Measurements from ENCODE around the gene MGLL.
A peak's percentile ranks its signal among the peaks of the same experiment; 100 is the strongest.

Gene MGLL

GRCh38 chr3:127742580-127742979 is 79.7 kb downstream of the MGLL start:
- no peaks in the 10 kb centered on the region for H3K27me3 ChIP-seq (ENCODE audit: control insufficient read depth, insufficient read depth, low read length)
- no peak overlapping the region for H3K27ac ChIP-seq (ENCODE audit: low read depth, low read length)
- H3K4me3 ChIP-seq (ENCODE audit: low read length): no peak overlapping the region
- H3K36me3 ChIP-seq (ENCODE audit: control insufficient read depth, insufficient read depth, low read length): no peaks in the 10 kb centered on the region
- peaks cover 4% of the 10 kb centered on the region for H3K4me1 ChIP-seq (ENCODE audit: control insufficient read depth, insufficient read depth, low read length)
- no peak overlapping the region for H3K9ac ChIP-seq (ENCODE audit: low read length)

GRCh38 chr3:127741690-127742089 is 80.6 kb downstream of the MGLL start:
- Histone ChIP-seq H3K4me1 (ENCODE audit: control insufficient read depth, insufficient read depth, low read length) (peaks cover 4% of the 10 kb centered on the region), H3K27ac (ENCODE audit: low read depth, low read length) (no peak overlapping the region)

GRCh38 chr3:127741246-127741645 is 81.1 kb downstream of the MGLL start:
- no peak overlapping the region for H3K27ac ChIP-seq (ENCODE audit: low read depth, low read length)
- no peak overlapping the region for H3K9ac ChIP-seq (ENCODE audit: low read length)
- H3K4me3 ChIP-seq (ENCODE audit: low read length): no peak overlapping the region
- H3K36me3 ChIP-seq (ENCODE audit: control insufficient read depth, insufficient read depth, low read length): no peaks in the 10 kb centered on the region
- H3K27me3 ChIP-seq (ENCODE audit: control insufficient read depth, insufficient read depth, low read length): no peaks in the 10 kb centered on the region
- peaks cover 4% of the 10 kb centered on the region for H3K4me1 ChIP-seq (ENCODE audit: control insufficient read depth, insufficient read depth, low read length)

More at GRCh38 chr3:127741690-127742089, 80.6 kb downstream of the MGLL start:
- Histone ChIP-seq H3K9ac (ENCODE audit: low read length) (no peak overlapping the region), H3K27me3 (ENCODE audit: control insufficient read depth, insufficient read depth, low read length) (no peaks in the 10 kb centered on the region), H3K4me3 (ENCODE audit: low read length) (no peak overlapping the region), H3K36me3 (ENCODE audit: control insufficient read depth, insufficient read depth, low read length) (no peaks in the 10 kb centered on the region)

- Histone ChIP-seq H3K27me3 (ENCODE audit: control insufficient read depth, insufficient read depth, low read length) (no peaks in the 10 kb centered on the region), H3K36me3 (ENCODE audit: control insufficient read depth, insufficient read depth, low read length) (no peaks in the 10 kb centered on the region), H3K4me3 (ENCODE audit: low read length) (no peak overlapping the region), H3K9ac (ENCODE audit: low read length) (no peak overlapping the region), H3K4me1 (ENCODE audit: control insufficient read depth, insufficient read depth, low read length) (peaks cover 9% of the 10 kb centered on the region), H3K27ac (ENCODE audit: low read depth, low read length) (no peak overlapping the region)
These were observed 82.0 kb downstream of the MGLL start for GRCh38 chr3:127740136-127740915.

- Histone ChIP-seq H3K27ac (ENCODE audit: low read depth, low read length) (no peak overlapping the region), H3K9ac (ENCODE audit: low read length) (no peak overlapping the region), H3K4me3 (ENCODE audit: low read length) (no peak overlapping the region), H3K36me3 (ENCODE audit: control insufficient read depth, insufficient read depth, low read length) (no peaks in the 10 kb centered on the region), H3K4me1 (ENCODE audit: control insufficient read depth, insufficient read depth, low read length) (peaks cover 10% of the 10 kb centered on the region), H3K27me3 (ENCODE audit: control insufficient read depth, insufficient read depth, low read length) (no peaks in the 10 kb centered on the region)
These were observed 82.8 kb downstream of the MGLL start for GRCh38 chr3:127739347-127740135.

GRCh38 chr3:127738192-127738840 is 84.0 kb downstream of the MGLL start:
- Histone ChIP-seq H3K9ac (ENCODE audit: low read length) (no peak overlapping the region), H3K36me3 (ENCODE audit: control insufficient read depth, insufficient read depth, low read length) (no peaks in the 10 kb centered on the region), H3K27ac (ENCODE audit: low read depth, low read length) (peak overlapping the region; percentile 29), H3K4me3 (ENCODE audit: low read length) (no peak overlapping the region), H3K27me3 (ENCODE audit: control insufficient read depth, insufficient read depth, low read length) (no peaks in the 10 kb centered on the region), H3K4me1 (ENCODE audit: control insufficient read depth, insufficient read depth, low read length) (peaks cover 10% of the 10 kb centered on the region)

DNA sequence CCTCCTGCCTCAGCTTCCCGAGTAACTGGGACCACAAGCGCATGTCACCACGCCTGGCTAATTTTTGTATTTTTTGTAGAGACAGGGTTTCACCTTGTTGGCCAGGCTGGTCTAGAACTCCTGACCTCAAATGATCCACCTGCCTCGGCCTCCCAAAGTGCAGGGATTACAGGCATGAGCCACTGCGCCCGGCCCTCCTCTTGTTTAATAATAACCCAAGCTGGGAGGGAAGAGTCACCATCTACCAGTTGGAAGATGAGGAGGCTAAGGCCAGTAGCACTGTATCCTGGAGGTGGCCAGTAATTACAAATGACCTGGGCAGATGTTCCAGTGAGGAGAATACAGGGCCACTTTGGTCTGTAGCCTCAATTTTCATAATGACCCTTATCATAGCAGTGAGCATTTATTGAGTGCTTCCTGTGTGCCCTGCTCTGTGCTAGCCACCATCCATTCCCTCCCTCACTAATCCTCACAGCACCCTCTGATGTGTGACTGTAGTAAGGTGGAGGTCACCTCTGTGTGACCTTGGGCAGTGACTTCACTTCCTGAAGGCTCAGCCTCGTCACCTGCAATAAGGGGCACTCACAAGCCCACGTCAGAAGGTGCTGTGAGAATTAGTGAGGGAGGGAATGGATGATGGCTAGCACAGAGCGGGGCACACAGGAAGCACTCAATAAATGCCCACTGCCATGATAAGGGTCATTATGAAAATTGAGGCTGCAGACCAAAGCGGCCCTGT is 85.3 kb downstream of the MGLL start:
- H3K4me3 ChIP-seq (ENCODE audit: low read length): no peak overlapping the region
- H3K27me3 ChIP-seq (ENCODE audit: control insufficient read depth, insufficient read depth, low read length): no peaks in the 10 kb centered on the region
- no peak overlapping the region for H3K9ac ChIP-seq (ENCODE audit: low read length)
- H3K4me1 ChIP-seq (ENCODE audit: control insufficient read depth, insufficient read depth, low read length): peaks cover 9% of the 10 kb centered on the region
- no peaks in the 10 kb centered on the region for H3K36me3 ChIP-seq (ENCODE audit: control insufficient read depth, insufficient read depth, low read length)
- no peak overlapping the region for H3K27ac ChIP-seq (ENCODE audit: low read depth, low read length)

DNA sequence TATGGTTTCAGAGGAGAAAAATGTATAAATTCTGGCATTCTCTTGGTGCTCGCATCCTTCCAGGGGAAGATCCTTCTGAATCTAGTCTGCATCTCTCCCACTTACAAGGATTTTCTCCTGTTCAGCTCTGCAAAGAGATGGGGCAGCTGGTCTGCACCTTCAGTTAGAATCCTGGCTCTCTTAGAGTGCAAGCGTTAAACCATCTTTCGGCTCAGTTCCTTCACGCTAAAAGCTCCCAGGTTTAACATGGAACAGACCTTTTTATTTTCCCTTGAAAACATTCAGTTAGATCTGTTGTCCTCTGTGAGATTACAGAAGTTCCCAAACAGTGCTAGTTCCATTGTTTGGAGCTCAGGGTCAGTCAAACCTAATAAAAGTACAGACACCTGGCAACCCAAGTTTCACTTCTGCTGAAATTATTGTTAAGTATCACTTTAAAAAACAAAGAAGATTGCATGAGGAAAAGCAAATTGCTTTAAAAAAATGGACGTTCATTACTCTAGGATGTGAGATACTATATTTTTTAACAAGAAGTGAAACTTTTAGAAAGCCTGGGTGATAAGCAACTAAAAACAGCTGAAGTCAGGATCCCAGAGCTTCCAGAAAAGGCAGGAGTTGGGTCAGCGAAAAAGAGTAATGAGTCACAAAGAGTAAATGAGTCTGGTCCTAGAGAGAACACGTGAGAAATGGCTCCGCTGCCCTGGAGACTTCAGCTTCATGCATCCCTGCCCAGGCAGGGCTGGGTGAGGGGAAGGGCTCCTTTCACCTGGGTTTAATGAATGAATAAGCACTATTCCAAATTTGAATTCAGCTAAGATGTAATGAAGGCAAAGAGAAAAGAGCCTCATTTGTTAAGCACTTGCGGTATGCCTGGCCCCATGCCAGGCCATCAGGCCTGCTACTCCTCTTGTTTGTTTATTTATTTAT is 86.3 kb downstream of the MGLL start:
- no peaks in the 10 kb centered on the region for H3K27me3 ChIP-seq (ENCODE audit: control insufficient read depth, insufficient read depth, low read length)
- H3K4me3 ChIP-seq (ENCODE audit: low read length): no peak overlapping the region
- no peaks in the 10 kb centered on the region for H3K36me3 ChIP-seq (ENCODE audit: control insufficient read depth, insufficient read depth, low read length)
- H3K4me1 ChIP-seq (ENCODE audit: control insufficient read depth, insufficient read depth, low read length): peaks cover 9% of the 10 kb centered on the region
- H3K9ac ChIP-seq (ENCODE audit: low read length): no peak overlapping the region
- peak overlapping the region; percentile 2 for H3K27ac ChIP-seq (ENCODE audit: low read depth, low read length)

DNA sequence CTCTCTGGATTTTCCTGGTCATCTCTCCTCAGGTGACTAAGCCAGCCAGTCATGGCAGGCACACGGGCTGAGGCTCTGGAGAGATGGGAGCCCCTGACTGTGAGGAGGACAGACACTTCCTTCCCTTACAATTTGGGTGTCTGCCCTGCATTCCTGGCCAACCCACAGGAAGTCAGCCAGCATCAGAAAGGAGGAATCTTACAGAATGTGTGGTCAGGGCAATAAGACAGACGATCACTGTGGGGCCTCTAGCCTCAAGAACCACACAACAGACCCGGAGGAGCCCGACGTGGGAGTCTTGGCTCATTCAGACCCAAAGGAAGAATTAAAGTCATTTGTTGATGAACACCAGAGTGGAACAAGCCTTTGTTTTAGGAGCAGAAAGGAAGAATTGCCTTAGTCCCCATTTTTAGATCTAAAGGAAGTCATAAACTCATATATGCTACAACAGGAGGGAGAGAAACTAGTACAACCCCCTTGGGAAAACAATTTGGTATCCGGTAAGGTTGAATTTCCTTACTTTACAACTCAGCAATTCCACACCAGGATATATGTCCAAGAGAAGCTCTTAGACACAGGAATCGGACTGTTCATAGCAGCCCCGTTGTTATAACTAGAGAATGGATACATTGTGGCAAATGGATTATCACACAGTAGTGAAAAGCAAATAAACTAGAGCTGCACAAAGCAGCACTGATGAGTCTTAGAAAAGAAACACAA is 87.4 kb downstream of the MGLL start:
- Histone ChIP-seq H3K4me3 (ENCODE audit: low read length) (no peak overlapping the region), H3K36me3 (ENCODE audit: control insufficient read depth, insufficient read depth, low read length) (no peaks in the 10 kb centered on the region), H3K27ac (ENCODE audit: low read depth, low read length) (peak overlapping the region; percentile 24), H3K27me3 (ENCODE audit: control insufficient read depth, insufficient read depth, low read length) (no peaks in the 10 kb centered on the region), H3K4me1 (ENCODE audit: control insufficient read depth, insufficient read depth, low read length) (peaks cover 9% of the 10 kb centered on the region), H3K9ac (ENCODE audit: low read length) (no peak overlapping the region)

- Histone ChIP-seq H3K36me3 (ENCODE audit: control insufficient read depth, insufficient read depth, low read length) (no peaks in the 10 kb centered on the region), H3K9ac (ENCODE audit: low read length) (no peak overlapping the region), H3K4me1 (ENCODE audit: control insufficient read depth, insufficient read depth, low read length) (peaks cover 9% of the 10 kb centered on the region), H3K27ac (ENCODE audit: low read depth, low read length) (peak overlapping the region; percentile 24), H3K27me3 (ENCODE audit: control insufficient read depth, insufficient read depth, low read length) (no peaks in the 10 kb centered on the region), H3K4me3 (ENCODE audit: low read length) (no peak overlapping the region)
These were observed 88.1 kb downstream of the MGLL start for GRCh38 chr3:127734181-127734720.

- H3K4me1 ChIP-seq (ENCODE audit: control insufficient read depth, insufficient read depth, low read length): peaks cover 9% of the 10 kb centered on the region
- no peak overlapping the region for H3K9ac ChIP-seq (ENCODE audit: low read length)
- no peak overlapping the region for H3K4me3 ChIP-seq (ENCODE audit: low read length)
- H3K36me3 ChIP-seq (ENCODE audit: control insufficient read depth, insufficient read depth, low read length): no peaks in the 10 kb centered on the region
- no peaks in the 10 kb centered on the region for H3K27me3 ChIP-seq (ENCODE audit: control insufficient read depth, insufficient read depth, low read length)
- H3K27ac ChIP-seq (ENCODE audit: low read depth, low read length): no peak overlapping the region
These were observed 88.5 kb downstream of the MGLL start for GRCh38 chr3:127733781-127734180.
